HCT116 (cell line): ENCODE measurements around the gene LACC1. TPM values are rescaled to one million over a fixed set of nuclear protein-coding genes. Genes with fewer than 3 reads are reported as not detected.

Experiments used
- ATAC-seq: fragments of 200-7000 bp; cut with Tn5 transposase; 2 replicates; pipeline ENCODE4 v1.9.1; 2020; ENCODE audit warnings: mild to moderate bottlenecking, moderate library complexity
- BruUV-seq: library from RNA; stranded (reverse); fragments of 400-500 nt; replicated peaks from 2 replicates; lab custom pipeline; 2021; lab: Mats Ljungman, UMichigan
- CTCF ChIA-PET: fragments of 300-600 bp; sonication (Branson Sonifier 250); formaldehyde crosslinking; loops from one replicate; lab custom pipeline; 2021; ENCODE audit warnings: antibody characterized with exemption; lab: Charles Lee
- POLR2A ChIA-PET: fragments of 300-600, 350-600 bp; sonication (Branson Sonifier 250); formaldehyde crosslinking; loops from one replicate; lab custom pipeline; 2021; ENCODE audit warnings: antibody characterized with exemption; lab: Charles Lee
- RAD21 ChIA-PET, 2 experiments: fragments of 300-600 bp; sonication (Branson Sonifier 250); formaldehyde crosslinking; loops; one replicate each; lab custom pipeline; 2023; ENCODE audit warnings: low total read pairs in 2 of 2; ENCODE audit not compliant: uncharacterized antibody in 2 of 2, unreplicated experiment in 2 of 2, low non-redundant PET in 1 of 2; lab: Charles Lee
- DNase-seq: peaks from one replicate; pipeline ENCODE4 v3.0.0-alpha.2; 2010; ENCODE audit warnings: low read depth, low spot score
- H2AFZ ChIP-seq: fragments of 200-600 bp; shearing (Covaris generic), sonication (generic); 2 replicates; pipeline ENCODE4 v1.6.1; 2017; ENCODE audit warnings: low read depth, mixed run types, mixed read lengths, antibody characterized with exemption, low read length; ENCODE audit not compliant: poor library complexity, severe bottlenecking
- H3K27ac ChIP-seq: 2 replicates; pipeline ENCODE4 v1.5.1; 2012; ENCODE audit warnings: low read depth, low read length
- H3K27me3 ChIP-seq: fragments of 200-600 bp; sonication (generic); 2 replicates; pipeline ENCODE4 v1.6.1; 2016; ENCODE audit warnings: mixed run types, low read length, mixed read lengths; ENCODE audit not compliant: insufficient read depth
- H3K36me3 ChIP-seq, 2 experiments: fragments of 200-500 bp in 1 of 2; fragments of 200-600 bp in 1 of 2; sonication (Bioruptor generic) in 1 of 2; sonication (generic) in 1 of 2; 2 replicates each; pipeline versions ENCODE4 v1.5.1 to v1.6.1; 2014 to 2016; ENCODE audit warnings: low read length in 2 of 2, inconsistent platforms in 1 of 2, mixed read lengths in 1 of 2, mixed run types in 1 of 2; ENCODE audit not compliant: insufficient read depth in 2 of 2, control insufficient read depth in 1 of 2
- H3K4me1 ChIP-seq, 2 experiments: fragments of 200-600 bp in 1 of 2; sonication (generic) in 1 of 2; 2 replicates each; pipeline versions ENCODE4 v1.5.1 to v1.6.1; 2012 to 2017; ENCODE audit warnings: low read length in 2 of 2, inconsistent platforms in 1 of 2, mild to moderate bottlenecking in 1 of 2, mixed read lengths in 1 of 2, mixed run types in 1 of 2, moderate library complexity in 1 of 2; ENCODE audit not compliant: insufficient read depth in 2 of 2, control insufficient read depth in 1 of 2
- H3K4me2 ChIP-seq: fragments of 200-600 bp; sonication (generic); 2 replicates; pipeline ENCODE4 v1.6.1; 2017; ENCODE audit warnings: mixed run types, low read length, mixed read lengths
- H3K4me3 ChIP-seq, 2 experiments: fragments of 200-600 bp in 1 of 2; sonication (generic) in 1 of 2; replicated peaks in 1 of 2; 2 replicates each; pipeline ENCODE4 v1.5.1; 2011 to 2016; ENCODE audit warnings: low read length in 2 of 2, control low read depth in 1 of 2, low read depth in 1 of 2, mild to moderate bottlenecking in 1 of 2, mixed read lengths in 1 of 2, mixed run types in 1 of 2
- H3K79me2 ChIP-seq: fragments of 200-600 bp; sonication (generic); 2 replicates; pipeline ENCODE4 v1.6.1; 2017; ENCODE audit warnings: mild to moderate bottlenecking, mixed run types, low read length, moderate library complexity, mixed read lengths; ENCODE audit not compliant: insufficient read depth
- H3K9ac ChIP-seq: fragments of 200-600 bp; sonication (generic); 2 replicates; pipeline ENCODE4 v1.6.1; 2016; ENCODE audit warnings: low read length, mixed read lengths
- H3K9me2 ChIP-seq: fragments of 200-600 bp; sonication (generic), shearing (Covaris generic); 2 replicates; pipeline ENCODE4 v1.6.1; 2017; ENCODE audit warnings: mixed run types, mild to moderate bottlenecking, moderate library complexity; ENCODE audit not compliant: insufficient read depth
- H3K9me3 ChIP-seq, 2 experiments: fragments of 200-500 bp in 1 of 2; fragments of 200-600 bp in 1 of 2; sonication (Bioruptor generic) in 1 of 2; sonication (generic) in 1 of 2; 2 replicates each; pipeline ENCODE4 v1.6.1; 2014 to 2017; ENCODE audit warnings: low read length in 2 of 2, mixed read lengths in 2 of 2, inconsistent platforms in 1 of 2, low read depth in 1 of 2, mild to moderate bottlenecking in 1 of 2, mixed run types in 1 of 2, moderate library complexity in 1 of 2; ENCODE audit not compliant: control insufficient read depth in 1 of 2, insufficient read depth in 1 of 2
- H4K20me1 ChIP-seq: fragments of 200-600 bp; sonication (generic), shearing (Covaris generic); 2 replicates; pipeline ENCODE4 v1.6.1; 2017; ENCODE audit warnings: mixed run types, mild to moderate bottlenecking, moderate library complexity; ENCODE audit not compliant: insufficient read depth
- ATF3 ChIP-seq: IDR thresholded peaks from 2 replicates; pipeline ENCODE4 v1.6.1; 2012
- EGR1 ChIP-seq: IDR thresholded peaks from 2 replicates; pipeline ENCODE4 v1.6.1; 2012; ENCODE audit warnings: low read depth
- ELF1 ChIP-seq: IDR thresholded peaks from 2 replicates; pipeline ENCODE4 v1.6.1; 2012; ENCODE audit warnings: low read depth, borderline replicate concordance
- EZH2 ChIP-seq: fragments of 200-600 bp; sonication (generic); IDR thresholded peaks from 2 replicates; pipeline ENCODE4 v1.6.1; 2017; ENCODE audit warnings: antibody characterized with exemption, mixed run types
- REST ChIP-seq: IDR thresholded peaks from 2 replicates; pipeline ENCODE4 v1.6.1; 2012; ENCODE audit warnings: low read depth
- SP1 ChIP-seq: IDR thresholded peaks from 2 replicates; pipeline ENCODE4 v1.6.1; 2012; ENCODE audit warnings: low read depth
- SRF ChIP-seq: IDR thresholded peaks from 2 replicates; pipeline ENCODE4 v1.6.1; 2012; ENCODE audit warnings: low read depth
- TCF7L2 ChIP-seq: IDR thresholded peaks from 2 replicates; pipeline ENCODE4 v1.7.0; 2011; ENCODE audit warnings: borderline replicate concordance, inconsistent platforms; ENCODE audit not compliant: insufficient read depth, insufficient read length; ENCODE audit errors: extremely low read depth
- intact Hi-C: fragments of 100-400 bp; cut with micrococcal nuclease; formaldehyde crosslinking; loops from 2 replicates; pipeline ENCODE4 v1.10.0; 2022
- total RNA-seq: library from RNA; stranded (reverse); gene quantifications from one replicate; pipeline ENCODE4 v1.2.1, GENCODE V29; 2021; ENCODE audit not compliant: unreplicated experiment

The LACC1 gene
- total RNA-seq, 1 experiment from 2014 or later: 2.6 TPM

GRCh38 chr13:43877326-43877725, 2.4 kb upstream of the LACC1 start:
- H3K79me2 ChIP-seq: no peaks in the 10 kb centered on the region
- no peaks in the 10 kb centered on the region for H3K9me3 ChIP-seq
- H4K20me1 ChIP-seq: no peaks in the 10 kb centered on the region
- ATAC-seq (no peak), DNase-seq (no peak)
- RAD21 ChIA-PET: no interaction called here
- POLR2A ChIA-PET: no interaction called here
- H3K27ac ChIP-seq: no peak overlapping the region
- TF ChIP-seq TCF7L2 (no peak), EZH2 (no peak), REST (no peak)
- no peaks in the 10 kb centered on the region for H3K27me3 ChIP-seq
- peaks cover 2 to 23% of the 10 kb centered on the region in 2 experiments; a peak in 2 of 4 replicates for H3K4me1 ChIP-seq
- CTCF ChIA-PET: no interaction called here
- H2AFZ ChIP-seq: no peak overlapping the region
- H3K36me3 ChIP-seq: no peaks in the 10 kb centered on the region
- H3K4me2 ChIP-seq: no peak overlapping the region
- H3K4me3 ChIP-seq: no peak overlapping the region
- no peak overlapping the region for H3K9ac ChIP-seq
- intact Hi-C loops: loop anchor here (5.0 to 10.0 kb wide), 2 partner anchors 575 to 903 kb away; no protein-coding TSS in a partner anchor
- BruUV-seq: no TSS peak
- H3K9me2 ChIP-seq: no peaks in the 10 kb centered on the region

- H4K20me1 ChIP-seq: no peaks in the 10 kb centered on the region
- H2AFZ ChIP-seq: no peak overlapping the region
- no peak for DNase-seq
- H3K27ac ChIP-seq: no peak overlapping the region
- no peaks in the 10 kb centered on the region for H3K36me3 ChIP-seq
- H3K4me3 ChIP-seq: no peak overlapping the region
- BruUV-seq: no TSS peak
- peaks cover 2 to 23% of the 10 kb centered on the region in 2 experiments; a peak in 2 of 4 replicates for H3K4me1 ChIP-seq
- intact Hi-C loops: loop anchor here (5.0 to 10.0 kb wide), 2 partner anchors 575 to 903 kb away; no protein-coding TSS in a partner anchor
- H3K79me2 ChIP-seq: no peaks in the 10 kb centered on the region
- ChIA-PET POLR2A (no interaction called here), CTCF (no interaction called here), RAD21 (no interaction called here)
- no peak overlapping the region for H3K9ac ChIP-seq
- no peaks in the 10 kb centered on the region for H3K27me3 ChIP-seq
- no peak for ATAC-seq
- H3K4me2 ChIP-seq: peak overlapping the region; percentile 77; the same call in 1 of the 2 replicates
- no peaks in the 10 kb centered on the region for H3K9me3 ChIP-seq
- H3K9me2 ChIP-seq: no peaks in the 10 kb centered on the region
- TF ChIP-seq EGR1: no peak
- no peak for TF ChIP-seq ATF3
- TF ChIP-seq ELF1: no peak
- TF ChIP-seq SP1: no peak
- no peak for TF ChIP-seq EZH2
- no peak for TF ChIP-seq SRF
Observed at GRCh38 chr13:43877766-43878165, 1.9 kb upstream of the LACC1 start.
